Panc1 (cell line): ENCODE results near the gene HNRNPM. TPM values are rescaled to one million over a fixed set of nuclear protein-coding genes. Genes with fewer than 3 reads are reported as not detected.

Experiments
- ATAC-seq: fragments of 200-7000 bp; cut with Tn5 transposase; 2 replicates; pipeline ENCODE4 v1.9.1; 2020; ENCODE audit warnings: mild to moderate bottlenecking, moderate library complexity
- BruUV-seq: library from RNA; stranded (reverse); fragments of 400-500 nt; replicated peaks from 2 replicates; lab custom pipeline; 2021; lab: Mats Ljungman, UMichigan
- CTCF ChIA-PET: fragments of 300-600 bp; sonication (Branson Sonifier 250); formaldehyde crosslinking; loops from one replicate; lab custom pipeline; 2022; ENCODE audit warnings: antibody characterized with exemption; lab: Charles Lee
- POLR2A ChIA-PET: fragments of 300-600 bp; sonication (Branson Sonifier 250); formaldehyde crosslinking; loops from one replicate; lab custom pipeline; 2022; ENCODE audit warnings: antibody characterized with exemption; lab: Charles Lee
- DNase-seq: peaks from one replicate; pipeline ENCODE4 v3.0.0-alpha.2; 2010; ENCODE audit warnings: low read depth, low spot score
- H3K27ac ChIP-seq: 2 replicates; pipeline ENCODE4 v1.5.1; 2011; ENCODE audit warnings: mild to moderate bottlenecking, low read length, inconsistent platforms
- H3K27me3 ChIP-seq: fragments of 200-500 bp; sonication (Bioruptor generic); 2 replicates; pipeline ENCODE4 v1.6.0; 2014; ENCODE audit warnings: low read length, inconsistent platforms; ENCODE audit not compliant: control insufficient read depth, insufficient read depth
- H3K36me3 ChIP-seq: fragments of 200-500 bp; sonication (Bioruptor generic); 2 replicates; pipeline ENCODE4 v1.5.1; 2014; ENCODE audit warnings: inconsistent platforms, mild to moderate bottlenecking, low read length, moderate library complexity; ENCODE audit not compliant: control insufficient read depth, insufficient read depth
- H3K4me1 ChIP-seq: 2 replicates; pipeline ENCODE4 v1.5.1; 2011; ENCODE audit warnings: inconsistent platforms, mild to moderate bottlenecking, low read length, moderate library complexity; ENCODE audit not compliant: control insufficient read depth, insufficient read depth
- H3K4me3 ChIP-seq, 2 experiments: 2 replicates each; pipeline ENCODE4 v1.5.1; 2011 to 2012; ENCODE audit warnings: low read depth in 2 of 2, low read length in 2 of 2, mild to moderate bottlenecking in 2 of 2, inconsistent platforms in 1 of 2, moderate library complexity in 1 of 2
- H3K9me3 ChIP-seq: fragments of 200-500 bp; sonication (Bioruptor generic); 2 replicates; pipeline ENCODE4 v1.5.1; 2014; ENCODE audit warnings: low read depth, mild to moderate bottlenecking, inconsistent platforms, low read length, moderate library complexity; ENCODE audit not compliant: control insufficient read depth, insufficient read depth
- POLR2AphosphoS5 ChIP-seq: IDR thresholded peaks from 2 replicates; pipeline ENCODE4 v1.6.1; 2012; ENCODE audit warnings: mild to moderate bottlenecking, low read depth, low read length, moderate library complexity
- REST ChIP-seq, 2 experiments: IDR thresholded peaks; 2 replicates each; pipeline ENCODE4 v1.6.1; 2011 to 2012; ENCODE audit warnings: low read depth in 2 of 2, control low read depth in 1 of 2, low read length in 1 of 2, mild to moderate bottlenecking in 1 of 2, moderate library complexity in 1 of 2; ENCODE audit not compliant: insufficient read depth in 1 of 2
- SIN3A ChIP-seq: IDR thresholded peaks from 2 replicates; pipeline ENCODE4 v1.6.1; 2012; ENCODE audit warnings: low read depth, mild to moderate bottlenecking, low read length, moderate library complexity, borderline replicate concordance; ENCODE audit not compliant: insufficient read depth
- TCF7L2 ChIP-seq: IDR thresholded peaks from 2 replicates; pipeline ENCODE4 v1.6.1; 2011; ENCODE audit warnings: mild to moderate bottlenecking, low read depth, low read length, inconsistent platforms
- in situ Hi-C: cut with HindIII; loops from 2 replicates; pipeline ENCODE4 v1.10.0; 2016; ENCODE audit warnings: low sequenced_read_pairs, low pct_unique_long_range_greater_than_20kb
- intact Hi-C: fragments of 100-400 bp; cut with micrococcal nuclease; formaldehyde crosslinking; loops from one replicate; pipeline ENCODE4 v1.10.0; 2022; ENCODE audit not compliant: unreplicated experiment
- total RNA-seq: library from RNA; stranded (reverse); gene quantifications from one replicate; pipeline ENCODE4 v1.2.1, GENCODE V29; 2021; ENCODE audit not compliant: unreplicated experiment
- TF ChIP-seq, protein P1 (sequence below): fragments of 450-650 bp; IDR thresholded peaks from 2 replicates; pipeline ENCODE4 v1.5.1; 2017; ENCODE audit warnings: mild to moderate bottlenecking

Gene HNRNPM
- total RNA-seq, 1 experiment from 2014 or later = 225 TPM

DNA sequence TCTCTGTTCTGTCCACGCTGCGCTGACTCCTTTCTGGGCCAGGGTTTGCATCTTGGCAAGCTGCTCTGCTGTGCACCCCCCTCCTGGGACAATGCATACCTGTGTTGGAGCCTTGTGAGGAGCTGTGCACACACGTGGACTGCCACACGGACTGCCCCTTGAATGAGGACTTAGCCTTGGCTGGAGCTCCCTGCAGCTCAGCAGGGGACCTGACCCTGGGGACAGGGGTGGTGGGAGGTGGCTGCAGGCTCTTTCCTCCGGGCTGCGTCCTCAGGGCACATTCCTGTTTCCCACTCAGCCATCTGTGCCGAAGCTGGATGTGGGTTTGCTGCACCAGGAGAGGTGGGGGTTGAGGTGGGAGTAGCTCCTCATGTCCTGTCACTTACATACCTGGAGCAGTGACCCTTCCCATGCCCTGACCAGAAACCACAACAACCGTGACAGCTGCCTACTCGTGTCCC lies 46.4 kb upstream of the HNRNPM start:
- H3K9me3 ChIP-seq = no peaks in the 10 kb centered on the region
- no peak for TF ChIP-seq POLR2AphosphoS5
- TF ChIP-seq TCF7L2 = no peak
- peak overlapping the region; percentile 75; the same call in 1 of the 2 replicates for H3K27ac ChIP-seq
- H3K36me3 ChIP-seq = no peaks in the 10 kb centered on the region
- intact Hi-C loops (no loop called here), in situ Hi-C loops (no loop called here)
- H3K4me1 ChIP-seq = peaks cover 47% of the 10 kb centered on the region
- no peak for ATAC-seq
- no peak for DNase-seq
- POLR2A ChIA-PET = no interaction called here
- no TSS peak for BruUV-seq
- no peaks in the 10 kb centered on the region for H3K27me3 ChIP-seq
- no peak overlapping the region for H3K4me3 ChIP-seq
- CTCF ChIA-PET = interaction anchor here (0.6 to 1.3 kb wide), 2 partner anchors 40 to 45 kb away, joined by 3 to 22 read pairs; no protein-coding TSS in a partner anchor

- no peaks in the 10 kb centered on the region for H3K27me3 ChIP-seq
- POLR2A ChIA-PET = no interaction called here
- TF ChIP-seq, protein P1, sequence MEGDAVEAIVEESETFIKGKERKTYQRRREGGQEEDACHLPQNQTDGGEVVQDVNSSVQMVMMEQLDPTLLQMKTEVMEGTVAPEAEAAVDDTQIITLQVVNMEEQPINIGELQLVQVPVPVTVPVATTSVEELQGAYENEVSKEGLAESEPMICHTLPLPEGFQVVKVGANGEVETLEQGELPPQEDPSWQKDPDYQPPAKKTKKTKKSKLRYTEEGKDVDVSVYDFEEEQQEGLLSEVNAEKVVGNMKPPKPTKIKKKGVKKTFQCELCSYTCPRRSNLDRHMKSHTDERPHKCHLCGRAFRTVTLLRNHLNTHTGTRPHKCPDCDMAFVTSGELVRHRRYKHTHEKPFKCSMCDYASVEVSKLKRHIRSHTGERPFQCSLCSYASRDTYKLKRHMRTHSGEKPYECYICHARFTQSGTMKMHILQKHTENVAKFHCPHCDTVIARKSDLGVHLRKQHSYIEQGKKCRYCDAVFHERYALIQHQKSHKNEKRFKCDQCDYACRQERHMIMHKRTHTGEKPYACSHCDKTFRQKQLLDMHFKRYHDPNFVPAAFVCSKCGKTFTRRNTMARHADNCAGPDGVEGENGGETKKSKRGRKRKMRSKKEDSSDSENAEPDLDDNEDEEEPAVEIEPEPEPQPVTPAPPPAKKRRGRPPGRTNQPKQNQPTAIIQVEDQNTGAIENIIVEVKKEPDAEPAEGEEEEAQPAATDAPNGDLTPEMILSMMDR = no peak
- no peak for TF ChIP-seq POLR2AphosphoS5
- no peak for TF ChIP-seq SIN3A
- TF ChIP-seq REST (IDR thresholded peaks at IDR 0.05; ENCODE audit: insufficient read depth in 1 of 2, low read depth in 2 of 2, low read length in 1 of 2) = no peak
- TF ChIP-seq TCF7L2 = no peak
- peaks cover 34% of the 10 kb centered on the region for H3K4me1 ChIP-seq
- BruUV-seq = no TSS peak
- H3K27ac ChIP-seq = no peak overlapping the region
- H3K4me3 ChIP-seq = no peak overlapping the region
- in situ Hi-C loops = no loop called here
- DNase-seq = no peak
- H3K9me3 ChIP-seq = no peaks in the 10 kb centered on the region
- no peak for ATAC-seq
- no peaks in the 10 kb centered on the region for H3K36me3 ChIP-seq
- intact Hi-C loops = no loop called here
- CTCF ChIA-PET = no interaction called here
These were observed 45.0 kb upstream of the HNRNPM start for GRCh38 chr19:8399681-8400188.

DNA sequence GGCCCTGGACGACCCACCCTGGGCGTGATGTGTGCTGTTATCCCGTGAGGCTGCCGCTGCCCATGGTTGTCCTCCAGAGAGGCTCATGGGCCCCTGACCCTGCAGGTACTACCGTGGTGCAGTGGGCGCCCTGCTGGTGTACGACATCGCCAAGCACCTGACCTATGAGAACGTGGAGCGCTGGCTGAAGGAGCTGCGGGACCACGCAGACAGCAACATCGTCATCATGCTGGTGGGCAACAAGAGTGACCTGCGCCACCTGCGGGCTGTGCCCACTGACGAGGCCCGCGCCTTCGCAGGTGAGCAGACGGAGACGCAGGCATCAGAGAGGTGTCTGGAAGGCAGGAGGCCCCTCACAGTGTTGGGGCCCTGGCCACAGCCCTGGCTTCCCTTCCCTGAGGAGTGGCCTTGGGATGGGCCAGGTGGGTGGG lies 42.8 kb upstream of the HNRNPM start:
- in situ Hi-C loops = no loop called here
- ChIA-PET POLR2A (no interaction called here), CTCF (no interaction called here)
- Histone ChIP-seq H3K27ac (no peak overlapping the region), H3K4me1 (peaks cover 16% of the 10 kb centered on the region), H3K27me3 (no peaks in the 10 kb centered on the region), H3K9me3 (no peaks in the 10 kb centered on the region), H3K36me3 (peaks cover 2% of the 10 kb centered on the region; the same call in 1 of the 2 replicates), H3K4me3 (no peak overlapping the region)
- BruUV-seq = no TSS peak
- DNase-seq (no peak), ATAC-seq (no peak)
- intact Hi-C loops = no loop called here
- TF ChIP-seq POLR2AphosphoS5 (no peak), REST (IDR thresholded peaks at IDR 0.05; ENCODE audit: insufficient read depth in 1 of 2, low read depth in 2 of 2, low read length in 1 of 2) (no peak), SIN3A (no peak), TCF7L2 (no peak)
- TF ChIP-seq, protein P1 = no peak
